ENCODE data around the gene MIPOL1. TPM values are rescaled to one million over a fixed set of nuclear protein-coding genes. Genes with fewer than 3 reads are reported as not detected.
A peak's percentile ranks its signal among the peaks of the same experiment; 100 is the strongest.

Gene MIPOL1
- total RNA-seq, 4 donors from 2014 or later: 4.8 to 21.5 (median 11.8) TPM

GRCh38 chr14:37594238-37594970 lies 396.7 kb downstream of the MIPOL1 start:
- Histone ChIP-seq H3K36me3 (no peaks in the 10 kb centered on the region), H3K9me3 (no peaks in the 10 kb centered on the region), H3K4me3 (peak overlapping the region; percentile 2 to 68 (median 62)), H3K27me3 (peaks cover 97% of the 10 kb centered on the region), H3K27ac (peak overlapping the region; percentile 90 to 94 (median 90)), H3K4me1 (peaks cover 6 to 41% (median 26%) of the 10 kb centered on the region in 4 donors)
- 9% methylated on average over 39 of the region's 56 CpGs; no CpG with 5 or more reads in 1 of the 2 donors for WGBS, 2 donors (ENCODE audit: low coverage in 1 of 2)
- DNase-seq: peak; percentile 82
- in situ Hi-C loops (cut with MboI; ENCODE audit: low pct_ligation_motif_present in 1 of 4, low pct_unique_long_range_greater_than_20kb in 1 of 4, low sequenced_read_pairs in 3 of 4) (no loop called here), intact Hi-C loops (cut with DNase I; ENCODE audit: low total_unique reads) (no loop called here)
- TF ChIP-seq CTCF (IDR thresholded peaks at IDR 0.05) (peak; percentile 56 to 88 (median 72)), POLR2AphosphoS5 (IDR thresholded peaks at IDR 0.05) (peak in 2 of 3 donors; percentile 60 to 62), EP300 (IDR thresholded peaks at IDR 0.05; ENCODE audit: low read depth) (no peak), POLR2A (IDR thresholded peaks at IDR 0.05) (peak; percentile 41)

GRCh38 chr14:37594971-37595808 lies 397.5 kb downstream of the MIPOL1 start, which contains the start of the genes FOXA1 and TTC6:
TSS of gene FOXA1 (minus strand) at chr14:37595249. CDS start at chr14:37594972, 277 bp downstream.
TSS of gene TTC6 (plus strand) at chr14:37595629. CDS start at chr14:37622065, 26,436 bp downstream.
- in situ Hi-C loops (cut with MboI; ENCODE audit: low pct_ligation_motif_present in 1 of 4, low pct_unique_long_range_greater_than_20kb in 1 of 4, low sequenced_read_pairs in 3 of 4): no loop called here
- intact Hi-C loops (cut with DNase I; ENCODE audit: low total_unique reads): no loop called here
- no peaks in the 10 kb centered on the region for H3K9me3 ChIP-seq
- TF ChIP-seq POLR2AphosphoS5 (IDR thresholded peaks at IDR 0.05) (peak in 2 of 3 donors; percentile 5 to 69), CTCF (IDR thresholded peaks at IDR 0.05) (no peak), POLR2A (IDR thresholded peaks at IDR 0.05) (peak; percentile 31)
- peaks cover 6 to 49% (median 29%) of the 10 kb centered on the region in 4 donors for H3K4me1 ChIP-seq
- peaks cover 97% of the 10 kb centered on the region for H3K27me3 ChIP-seq
- peak within 1 kb of the TSS; percentile 90 to 94 (median 90) for H3K27ac ChIP-seq
- no peaks in the 10 kb centered on the region for H3K36me3 ChIP-seq
- H3K4me3 ChIP-seq: peak within 1 kb of the TSS; percentile 28 to 68 (median 62)
- DNase-seq: peak; percentile 65
- WGBS, 2 donors (ENCODE audit: low coverage in 1 of 2): 0 to 6% methylated on average over 1 to 52 of the region's 92 CpGs

- Histone ChIP-seq H3K27me3 (peaks cover 97% of the 10 kb centered on the region), H3K4me1 (peaks cover 8 to 58% (median 33%) of the 10 kb centered on the region in 4 donors), H3K36me3 (no peaks in the 10 kb centered on the region), H3K4me3 (peak overlapping the region in 3 of 4 donors; percentile 57 to 68 (median 66)), H3K9me3 (no peaks in the 10 kb centered on the region), H3K27ac (peak overlapping the region; percentile 90 to 94 (median 90))
- TF ChIP-seq CTCF (IDR thresholded peaks at IDR 0.05) (no peak), EP300 (IDR thresholded peaks at IDR 0.05; ENCODE audit: low read depth) (no peak), POLR2AphosphoS5 (IDR thresholded peaks at IDR 0.05) (peak; percentile 44 to 92 (median 92)), POLR2A (IDR thresholded peaks at IDR 0.05) (peak; percentile 93)
- in situ Hi-C loops (cut with MboI; ENCODE audit: low pct_ligation_motif_present in 1 of 4, low pct_unique_long_range_greater_than_20kb in 1 of 4, low sequenced_read_pairs in 3 of 4) (no loop called here), intact Hi-C loops (cut with DNase I; ENCODE audit: low total_unique reads) (no loop called here)
- 0 to 9% methylated on average over 1 to 46 of the region's 46 CpGs for WGBS, 2 donors (ENCODE audit: low coverage in 1 of 2)
- DNase-seq: peak; percentile 90
Observed at GRCh38 chr14:37595809-37596621, 398.3 kb downstream of the MIPOL1 start.
